Measurements from ENCODE around the gene CMTM6.

- TF ChIP-seq CTCF (IDR thresholded peaks at IDR 0.05; ENCODE audit: low read length), result no peak
- no peak for TF ChIP-seq EZH2phosphoT487 (IDR thresholded peaks at IDR 0.05; ENCODE audit: low read length)
Observed at GRCh38 chr3:32495609-32496008, 7.0 kb downstream of the CMTM6 start.
